ENCODE results near the gene DOK4.

DNA sequence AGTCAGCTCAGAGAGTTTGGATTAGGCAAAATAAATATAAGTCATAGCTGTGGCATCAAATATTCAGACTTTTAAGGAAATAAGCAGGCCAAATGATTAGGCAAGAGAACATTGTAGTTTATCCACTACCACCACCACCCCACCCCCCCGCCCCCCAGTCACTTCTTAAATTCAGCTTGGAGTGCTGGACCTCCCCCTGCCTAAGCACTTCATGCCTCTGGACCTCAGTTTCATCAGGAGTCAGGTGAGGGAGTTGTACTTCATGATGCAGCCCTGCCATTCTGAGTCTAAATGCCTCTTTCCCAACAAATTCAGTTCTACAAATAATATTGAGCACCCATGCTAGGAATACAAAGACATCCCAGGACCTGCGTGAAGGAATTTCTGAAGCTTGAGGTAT lies 21.8 kb downstream of the DOK4 start:
- TF ChIP-seq POLR2A (IDR thresholded peaks at IDR 0.05; ENCODE audit: low read length) (no peak), GATA1 (IDR thresholded peaks at IDR 0.05; ENCODE audit: low read depth, low read length) (no peak)
